Adipocyte (in vitro differentiated cells): ENCODE data around the gene E2F1.

ENCODE experiments used
- DNase-seq: peaks from one replicate; pipeline ENCODE4 v3.0.0-alpha.2; 2015; ENCODE audit warnings: low read depth
- H3K27me3 ChIP-seq: replicated peaks from 2 replicates; pipeline ENCODE4 v1.7.0; 2013; ENCODE audit warnings: mild to moderate bottlenecking, low read length, moderate library complexity; ENCODE audit not compliant: control insufficient read depth, insufficient read depth
- H3K36me3 ChIP-seq: 2 replicates; pipeline ENCODE4 v1.7.0; 2013; ENCODE audit warnings: low read length, mild to moderate bottlenecking, moderate library complexity; ENCODE audit not compliant: control insufficient read depth, insufficient read depth, severe bottlenecking
- H3K4me1 ChIP-seq: 2 replicates; pipeline ENCODE4 v1.7.0; 2013; ENCODE audit warnings: mild to moderate bottlenecking, low read length, moderate library complexity; ENCODE audit not compliant: control insufficient read depth, insufficient read depth
- H3K4me3 ChIP-seq: 2 replicates; pipeline ENCODE4 v1.7.0; 2013; ENCODE audit warnings: mild to moderate bottlenecking, low read length, moderate library complexity
- H3K9ac ChIP-seq: 2 replicates; pipeline ENCODE4 v1.7.0; 2013; ENCODE audit warnings: mild to moderate bottlenecking, low read length, moderate library complexity
- H3K9me3 ChIP-seq: 2 replicates; pipeline ENCODE4 v1.7.0; 2013; ENCODE audit warnings: mild to moderate bottlenecking, low read length, moderate library complexity; ENCODE audit not compliant: control insufficient read depth

Gene E2F1

GRCh38 chr20:33667245-33667675, 18.9 kb downstream of the E2F1 start:
- H3K36me3 ChIP-seq = peaks cover 30% of the 10 kb centered on the region
- peak overlapping the region; percentile 65 for H3K4me3 ChIP-seq
- H3K4me1 ChIP-seq = peaks cover 42% of the 10 kb centered on the region
- H3K9ac ChIP-seq = peak overlapping the region; percentile 73
- no peaks in the 10 kb centered on the region for H3K9me3 ChIP-seq
- DNase-seq = peak; percentile 63
- H3K27me3 ChIP-seq = no peaks in the 10 kb centered on the region

- Histone ChIP-seq H3K27me3 (no peaks in the 10 kb centered on the region), H3K4me1 (peaks cover 36% of the 10 kb centered on the region), H3K4me3 (peak within 1 kb of the TSS; percentile 65), H3K9ac (peak within 1 kb of the TSS; percentile 73), H3K36me3 (peaks cover 29% of the 10 kb centered on the region), H3K9me3 (no peaks in the 10 kb centered on the region)
- peak; percentile 99 for DNase-seq
Observed at GRCh38 chr20:33666293-33667244, 19.6 kb downstream of the E2F1 start, which contains the start of gene ACTL10. Gene ACTL10 (plus strand): TSS chr20:33666943. CDS start chr20:33667498, 555 bp downstream.

DNA sequence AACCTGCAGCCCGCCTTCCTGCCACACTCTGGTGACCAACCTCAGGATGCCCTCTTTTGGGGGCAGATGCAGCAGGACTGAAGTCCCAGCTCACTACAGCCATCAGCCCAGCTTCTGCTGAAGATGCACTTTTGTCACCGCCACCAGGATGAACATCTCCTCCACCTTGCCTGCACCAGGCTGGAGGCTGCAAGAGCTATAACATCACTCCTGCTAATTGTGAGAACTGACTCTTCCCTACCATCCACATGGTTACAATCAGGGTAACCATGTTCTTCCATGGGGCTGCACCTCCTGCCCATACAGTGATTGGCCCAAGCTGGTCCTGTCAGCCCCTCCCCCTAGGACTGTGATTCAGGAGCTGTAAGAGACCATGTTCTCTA, 21.4 kb downstream of the E2F1 start:
- Histone ChIP-seq H3K4me3 (no peak overlapping the region), H3K4me1 (peaks cover 36% of the 10 kb centered on the region), H3K9me3 (no peaks in the 10 kb centered on the region), H3K27me3 (no peaks in the 10 kb centered on the region), H3K36me3 (peaks cover 18% of the 10 kb centered on the region), H3K9ac (no peak overlapping the region)
- no peak for DNase-seq

DNA sequence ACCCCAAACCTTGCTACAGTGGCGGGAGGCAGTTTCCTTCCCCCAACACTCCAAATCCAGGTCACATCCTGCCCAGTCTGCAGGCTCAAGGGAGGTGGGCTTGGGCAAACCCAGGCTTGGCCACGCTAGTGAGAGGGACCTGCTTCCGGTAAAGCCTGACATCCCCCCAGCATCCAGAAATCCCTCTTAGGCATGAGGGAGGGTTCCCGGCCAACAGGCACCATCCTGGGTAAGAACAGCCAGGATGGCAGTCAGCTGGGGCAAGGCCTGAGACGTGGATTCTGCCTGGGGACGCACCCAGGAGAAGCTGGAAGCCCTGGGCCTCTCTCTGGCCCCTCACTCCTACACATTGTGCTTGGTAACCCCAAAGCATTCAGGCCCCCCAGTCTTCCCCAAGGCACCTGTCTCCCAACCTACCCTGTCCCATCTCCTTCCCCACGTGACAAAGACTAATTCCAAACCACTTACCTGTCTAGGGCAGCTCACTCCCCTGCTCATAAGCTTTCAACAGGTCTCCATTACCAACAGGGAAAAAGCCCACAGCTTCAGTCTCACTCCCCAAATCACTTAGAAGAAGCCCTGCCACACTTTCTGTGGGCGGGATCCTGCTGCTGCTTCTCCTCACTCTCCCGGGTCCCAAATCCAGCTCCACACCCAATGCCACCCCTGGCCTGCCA, 22.0 kb downstream of the E2F1 start:
- peaks cover 14% of the 10 kb centered on the region for H3K36me3 ChIP-seq
- H3K4me3 ChIP-seq = peak overlapping the region; percentile 85
- DNase-seq = no peak
- H3K9ac ChIP-seq = peak overlapping the region; percentile 92
- H3K27me3 ChIP-seq = no peaks in the 10 kb centered on the region
- H3K4me1 ChIP-seq = peaks cover 36% of the 10 kb centered on the region
- H3K9me3 ChIP-seq = no peaks in the 10 kb centered on the region

DNA sequence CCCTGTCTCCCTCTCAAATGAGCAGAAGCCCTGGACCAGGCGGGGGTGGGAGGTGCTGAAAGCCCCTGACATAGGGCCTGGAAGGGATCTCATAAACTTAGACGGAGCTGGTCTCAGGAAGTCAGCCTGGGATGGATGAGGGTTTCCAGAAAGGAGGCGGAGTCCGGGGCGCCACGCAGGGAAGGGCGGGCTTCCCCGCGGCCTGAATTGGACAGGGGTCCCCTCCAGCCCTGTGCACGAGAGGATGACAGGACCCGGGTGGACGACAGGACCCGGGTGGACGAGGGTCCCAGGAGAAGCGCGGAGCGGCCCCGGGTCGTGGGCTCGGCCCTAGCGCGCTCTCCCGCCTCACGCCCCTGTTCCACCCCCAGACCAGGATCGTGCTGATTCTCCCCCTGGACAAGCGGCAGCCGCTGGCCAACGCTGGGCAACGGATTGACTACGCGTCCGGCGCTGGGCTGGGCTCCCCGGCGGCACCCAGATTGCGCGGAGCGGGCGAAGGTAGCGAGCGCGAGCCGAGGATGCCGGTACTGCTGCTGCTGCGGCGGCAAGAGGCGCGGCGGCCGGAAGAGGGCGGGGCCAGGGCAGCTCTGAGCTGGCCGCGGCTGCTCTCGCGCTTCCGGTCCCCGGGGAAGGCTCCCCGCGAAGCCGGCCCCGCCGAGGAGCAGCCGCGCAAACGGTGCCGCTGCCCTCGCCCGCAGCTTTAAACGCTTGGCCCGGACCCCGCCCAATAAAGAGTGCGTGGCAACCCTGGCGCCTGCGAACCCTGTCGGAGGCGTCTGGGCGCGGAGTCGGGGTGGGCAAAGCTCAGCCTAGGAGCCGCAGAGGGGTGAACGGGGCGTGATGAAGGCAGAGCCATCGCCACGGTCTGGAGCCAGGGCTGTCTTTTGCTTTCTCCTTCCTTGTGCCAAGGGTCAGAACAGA, 22.8 kb downstream of the E2F1 start:
- Histone ChIP-seq H3K4me1 (peaks cover 32% of the 10 kb centered on the region), H3K36me3 (peaks cover 13% of the 10 kb centered on the region), H3K4me3 (peak overlapping the region; percentile 85), H3K9ac (peak overlapping the region; percentile 92), H3K9me3 (no peaks in the 10 kb centered on the region), H3K27me3 (no peaks in the 10 kb centered on the region)
- peak; percentile 93 for DNase-seq

- H3K9me3 ChIP-seq = no peaks in the 10 kb centered on the region
- H3K27me3 ChIP-seq = no peaks in the 10 kb centered on the region
Observed at GRCh38 chr20:33662172-33662571, 24.0 kb downstream of the E2F1 start, which contains the start of gene C20orf144. Gene C20orf144 (plus strand): TSS chr20:33662327. CDS start chr20:33662346, 19 bp downstream.

GRCh38 chr20:33660685-33661058, 25.5 kb downstream of the E2F1 start:
- Histone ChIP-seq H3K9me3 (no peaks in the 10 kb centered on the region), H3K27me3 (no peaks in the 10 kb centered on the region), H3K4me1 (peaks cover 13% of the 10 kb centered on the region), H3K9ac (no peak overlapping the region), H3K36me3 (peaks cover 30% of the 10 kb centered on the region), H3K4me3 (no peak overlapping the region)
- DNase-seq = no peak

More at GRCh38 chr20:33662172-33662571, 24.0 kb downstream of the E2F1 start, which contains the start of gene C20orf144:
- H3K4me1 ChIP-seq = peaks cover 19% of the 10 kb centered on the region
- peaks cover 22% of the 10 kb centered on the region for H3K36me3 ChIP-seq
- peak within 1 kb of the TSS; percentile 85 for H3K4me3 ChIP-seq
- peak within 1 kb of the TSS; percentile 92 for H3K9ac ChIP-seq
- no peak for DNase-seq

- Histone ChIP-seq H3K9ac (no peak overlapping the region), H3K4me1 (peaks cover 13% of the 10 kb centered on the region), H3K36me3 (peaks cover 30% of the 10 kb centered on the region), H3K9me3 (no peaks in the 10 kb centered on the region), H3K4me3 (no peak overlapping the region), H3K27me3 (no peaks in the 10 kb centered on the region)
- no peak for DNase-seq
Observed at GRCh38 chr20:33660035-33660684, 26.0 kb downstream of the E2F1 start.

- Histone ChIP-seq H3K9me3 (no peaks in the 10 kb centered on the region), H3K4me1 (peaks cover 13% of the 10 kb centered on the region), H3K9ac (no peak overlapping the region), H3K4me3 (no peak overlapping the region), H3K36me3 (peaks cover 30% of the 10 kb centered on the region), H3K27me3 (no peaks in the 10 kb centered on the region)
- no peak for DNase-seq
Observed at GRCh38 chr20:33659341-33660034, 26.7 kb downstream of the E2F1 start.

DNA sequence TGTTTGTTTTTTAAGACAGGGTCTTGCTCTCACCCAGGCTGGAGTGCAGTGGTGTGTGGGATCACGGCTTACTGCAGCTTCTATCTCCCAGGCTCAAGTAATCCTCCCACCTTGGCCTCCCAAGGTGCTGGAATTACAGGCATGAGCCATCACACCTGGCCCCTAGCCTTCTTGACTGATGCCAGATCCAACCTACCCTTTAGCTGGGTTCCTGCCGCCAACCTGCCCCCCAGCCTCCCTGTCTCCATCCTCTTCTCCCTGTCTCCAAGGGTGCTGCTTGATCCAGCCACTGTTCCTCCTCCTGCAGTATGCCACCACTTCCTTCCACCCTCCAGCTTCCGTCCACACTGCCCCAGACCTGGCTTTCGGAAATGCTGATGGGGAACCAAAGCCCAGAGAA, 27.3 kb downstream of the E2F1 start:
- no peak overlapping the region for H3K9ac ChIP-seq
- DNase-seq = no peak

More for the DNA sequence above, 27.3 kb downstream of the E2F1 start:
- Histone ChIP-seq H3K4me3 (no peak overlapping the region), H3K9me3 (no peaks in the 10 kb centered on the region), H3K27me3 (no peaks in the 10 kb centered on the region), H3K4me1 (peaks cover 12% of the 10 kb centered on the region), H3K36me3 (peaks cover 30% of the 10 kb centered on the region)
